WTC11 (cell line): ENCODE measurements around the gene SOX6. TPM values are rescaled to one million over a fixed set of nuclear protein-coding genes. Genes with fewer than 3 reads are reported as not detected.

ENCODE experiments used
- ATAC-seq: fragments of 200-7000 bp; cut with Tn5 transposase; 2 replicates; pipeline ENCODE4 v1.10.0; 2021; ENCODE audit warnings: mild to moderate bottlenecking, moderate library complexity
- CTCF ChIA-PET: fragments of 300-600 bp; sonication (Branson Sonifier 250); formaldehyde crosslinking; loops from one replicate; lab custom pipeline; 2021; ENCODE audit warnings: antibody characterized with exemption; lab: Charles Lee
- POLR2A ChIA-PET: fragments of 350-600 bp; sonication (Branson Sonifier 250); formaldehyde crosslinking; loops from one replicate; lab custom pipeline; 2021; ENCODE audit warnings: antibody characterized with exemption; lab: Charles Lee
- DNase-seq: peaks from one replicate; pipeline ENCODE4 v3.0.0; 2021; ENCODE audit warnings: low spot score
- H3K27ac Mint-ChIP-seq: 2 replicates; pipeline ENCODE4 v1.8.0; 2021; ENCODE audit warnings: mixed read lengths
- H3K27me3 Mint-ChIP-seq: 2 replicates; pipeline ENCODE4 v1.8.0; 2021; ENCODE audit warnings: low read depth, mild to moderate bottlenecking, moderate library complexity, mixed read lengths
- H3K36me3 Mint-ChIP-seq: 2 replicates; pipeline ENCODE4 v1.8.0; 2021; ENCODE audit warnings: mixed read lengths
- H3K4me1 Mint-ChIP-seq: 2 replicates; pipeline ENCODE4 v1.8.0; 2022; ENCODE audit warnings: mixed read lengths
- H3K4me3 Mint-ChIP-seq: 2 replicates; pipeline ENCODE4 v1.8.0; 2021; ENCODE audit warnings: mild to moderate bottlenecking, moderate library complexity, mixed read lengths
- H3K9me3 Mint-ChIP-seq: 2 replicates; pipeline ENCODE4 v1.8.0; 2021; ENCODE audit warnings: mixed read lengths
- ESRRA ChIP-seq: sonication (generic); formaldehyde crosslinking; IDR thresholded peaks from 2 replicates; pipeline ENCODE4 v1.8.1; 2022; ENCODE audit warnings: mild to moderate bottlenecking, missing genetic modification reagents, borderline replicate concordance
- IRF2 ChIP-seq: sonication (generic); formaldehyde crosslinking; IDR thresholded peaks from 2 replicates; pipeline ENCODE4 v1.8.0; 2022; ENCODE audit warnings: low read depth, missing genetic modification reagents, borderline replicate concordance
- KAT7 ChIP-seq: sonication (generic); formaldehyde crosslinking; IDR thresholded peaks from 2 replicates; pipeline ENCODE4 v1.8.1; 2023; ENCODE audit warnings: missing genetic modification reagents, mild to moderate bottlenecking, borderline replicate concordance
- NR3C1 ChIP-seq: sonication (generic); formaldehyde crosslinking; conservative IDR thresholded peaks from 2 replicates; pipeline ENCODE4 v1.8.1; 2023; ENCODE audit warnings: low read depth, mild to moderate bottlenecking, missing genetic modification reagents
- RORB ChIP-seq: fragments of 250-450 bp; sonication (Bioruptor Pico); IDR thresholded peaks from 2 replicates; pipeline ENCODE4 v1.9.0; 2021; ENCODE audit warnings: mild to moderate bottlenecking
- SMAD4 ChIP-seq: sonication (generic); formaldehyde crosslinking; IDR thresholded peaks from 2 replicates; pipeline ENCODE4 v1.8.0; 2022; ENCODE audit warnings: mild to moderate bottlenecking, missing genetic modification reagents
- SOX15 ChIP-seq: fragments of 250-450 bp; sonication (Bioruptor Pico); IDR thresholded peaks from 2 replicates; pipeline ENCODE4 v1.9.0; 2021; ENCODE audit warnings: mild to moderate bottlenecking
- TCF7 ChIP-seq: sonication (generic); formaldehyde crosslinking; IDR thresholded peaks from 2 replicates; pipeline ENCODE4 v1.8.0; 2022; ENCODE audit warnings: mild to moderate bottlenecking, low read depth, missing genetic modification reagents, moderate library complexity
- TP53 ChIP-seq: sonication (generic); formaldehyde crosslinking; IDR thresholded peaks from 2 replicates; pipeline ENCODE4 v1.8.1; 2023; ENCODE audit warnings: mild to moderate bottlenecking, missing genetic modification reagents
- ZNF232 ChIP-seq: sonication (generic); formaldehyde crosslinking; IDR thresholded peaks from 2 replicates; pipeline ENCODE4 v1.8.0; 2022; ENCODE audit warnings: mild to moderate bottlenecking, missing genetic modification reagents
- ZNF263 ChIP-seq: sonication (generic); formaldehyde crosslinking; IDR thresholded peaks from 2 replicates; pipeline ENCODE4 v1.8.1; 2022; ENCODE audit warnings: low read depth, mild to moderate bottlenecking, moderate library complexity, missing genetic modification reagents
- ZNF396 ChIP-seq: fragments of 250-450 bp; sonication (Bioruptor Pico); IDR thresholded peaks from 2 replicates; pipeline ENCODE4 v1.8.0; 2021; ENCODE audit warnings: mild to moderate bottlenecking, moderate library complexity, borderline replicate concordance
- ZNF671 ChIP-seq: fragments of 250-450 bp; sonication (Bioruptor Pico); IDR thresholded peaks from 2 replicates; pipeline ENCODE4 v1.8.0; 2021; ENCODE audit warnings: mild to moderate bottlenecking
- total RNA-seq: library from RNA; stranded (reverse); gene quantifications from 3 replicates; pipeline ENCODE4 v1.2.3, GENCODE V29; 2021
- TF ChIP-seq, protein P1 (sequence below): sonication (generic); formaldehyde crosslinking; IDR thresholded peaks from 2 replicates; pipeline ENCODE4 v1.8.1; 2023; ENCODE audit warnings: mild to moderate bottlenecking, missing genetic modification reagents, borderline replicate concordance
- TF ChIP-seq, protein P2 (sequence below): fragments of 250-450 bp; sonication (Bioruptor Pico); IDR thresholded peaks from 2 replicates; pipeline ENCODE4 v1.9.0; 2021; ENCODE audit warnings: mild to moderate bottlenecking
- TF ChIP-seq, protein P3 (sequence below): sonication (generic); formaldehyde crosslinking; IDR thresholded peaks from 2 replicates; pipeline ENCODE4 v1.8.1; 2022; ENCODE audit warnings: mild to moderate bottlenecking, moderate library complexity, missing genetic modification reagents
- TF ChIP-seq, protein P4 (sequence below): sonication (generic); formaldehyde crosslinking; IDR thresholded peaks from 2 replicates; pipeline ENCODE4 v1.8.1; 2023; ENCODE audit warnings: mild to moderate bottlenecking, missing genetic modification reagents
- TF ChIP-seq, protein P5 (sequence below): sonication (generic); formaldehyde crosslinking; IDR thresholded peaks from 2 replicates; pipeline ENCODE4 v1.8.0; 2022; ENCODE audit warnings: mild to moderate bottlenecking, missing genetic modification reagents
- TF ChIP-seq, protein P6 (sequence below): sonication (generic); formaldehyde crosslinking; IDR thresholded peaks from 2 replicates; pipeline ENCODE4 v1.8.1; 2022; ENCODE audit warnings: mild to moderate bottlenecking, missing genetic modification reagents, moderate library complexity, borderline replicate concordance
- TF ChIP-seq, protein P7 (sequence below): sonication (generic); formaldehyde crosslinking; IDR thresholded peaks from 2 replicates; pipeline ENCODE4 v1.8.1; 2022; ENCODE audit warnings: low read depth, mild to moderate bottlenecking, moderate library complexity, missing genetic modification reagents, borderline replicate concordance
- TF ChIP-seq, protein P8 (sequence below): fragments of 250-450 bp; sonication (Bioruptor Pico); IDR thresholded peaks from 2 replicates; pipeline ENCODE4 v1.8.0; 2021; ENCODE audit warnings: mild to moderate bottlenecking

The SOX6 gene
- total RNA-seq, 1 experiment from 2014 or later = 0.13 TPM

DNA sequence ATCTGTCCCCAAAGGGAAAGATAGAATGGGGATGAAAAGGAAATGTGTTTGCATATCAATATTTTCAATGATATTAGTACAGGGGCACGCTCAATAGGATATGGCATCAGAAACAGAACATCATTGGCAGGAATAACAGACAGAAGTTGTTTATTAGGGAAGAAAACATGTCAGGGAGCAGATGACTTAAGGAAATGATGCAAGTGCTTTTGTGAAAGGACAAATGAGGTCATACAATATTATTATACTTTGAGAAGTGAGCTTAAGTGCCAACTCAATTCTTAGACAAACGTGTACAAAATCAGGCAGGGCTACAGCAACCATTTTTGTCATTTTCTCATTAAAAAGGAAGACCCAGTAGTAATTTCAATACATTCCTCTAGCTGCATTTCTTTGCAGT is 388.4 kb downstream of the SOX6 start (continued):
- TF ChIP-seq ZNF396 (CRISPR knock-in tag) (no peak), ZNF671 (CRISPR knock-in tag) (no peak), ESRRA (no peak), KAT7 (no peak), SOX15 (no peak)
- TF ChIP-seq, protein P1, sequence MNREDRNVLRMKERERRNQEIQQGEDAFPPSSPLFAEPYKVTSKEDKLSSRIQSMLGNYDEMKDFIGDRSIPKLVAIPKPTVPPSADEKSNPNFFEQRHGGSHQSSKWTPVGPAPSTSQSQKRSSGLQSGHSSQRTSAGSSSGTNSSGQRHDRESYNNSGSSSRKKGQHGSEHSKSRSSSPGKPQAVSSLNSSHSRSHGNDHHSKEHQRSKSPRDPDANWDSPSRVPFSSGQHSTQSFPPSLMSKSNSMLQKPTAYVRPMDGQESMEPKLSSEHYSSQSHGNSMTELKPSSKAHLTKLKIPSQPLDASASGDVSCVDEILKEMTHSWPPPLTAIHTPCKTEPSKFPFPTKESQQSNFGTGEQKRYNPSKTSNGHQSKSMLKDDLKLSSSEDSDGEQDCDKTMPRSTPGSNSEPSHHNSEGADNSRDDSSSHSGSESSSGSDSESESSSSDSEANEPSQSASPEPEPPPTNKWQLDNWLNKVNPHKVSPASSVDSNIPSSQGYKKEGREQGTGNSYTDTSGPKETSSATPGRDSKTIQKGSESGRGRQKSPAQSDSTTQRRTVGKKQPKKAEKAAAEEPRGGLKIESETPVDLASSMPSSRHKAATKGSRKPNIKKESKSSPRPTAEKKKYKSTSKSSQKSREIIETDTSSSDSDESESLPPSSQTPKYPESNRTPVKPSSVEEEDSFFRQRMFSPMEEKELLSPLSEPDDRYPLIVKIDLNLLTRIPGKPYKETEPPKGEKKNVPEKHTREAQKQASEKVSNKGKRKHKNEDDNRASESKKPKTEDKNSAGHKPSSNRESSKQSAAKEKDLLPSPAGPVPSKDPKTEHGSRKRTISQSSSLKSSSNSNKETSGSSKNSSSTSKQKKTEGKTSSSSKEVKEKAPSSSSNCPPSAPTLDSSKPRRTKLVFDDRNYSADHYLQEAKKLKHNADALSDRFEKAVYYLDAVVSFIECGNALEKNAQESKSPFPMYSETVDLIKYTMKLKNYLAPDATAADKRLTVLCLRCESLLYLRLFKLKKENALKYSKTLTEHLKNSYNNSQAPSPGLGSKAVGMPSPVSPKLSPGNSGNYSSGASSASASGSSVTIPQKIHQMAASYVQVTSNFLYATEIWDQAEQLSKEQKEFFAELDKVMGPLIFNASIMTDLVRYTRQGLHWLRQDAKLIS (CRISPR knock-in tag) = no peak
- TF ChIP-seq, protein P2, sequence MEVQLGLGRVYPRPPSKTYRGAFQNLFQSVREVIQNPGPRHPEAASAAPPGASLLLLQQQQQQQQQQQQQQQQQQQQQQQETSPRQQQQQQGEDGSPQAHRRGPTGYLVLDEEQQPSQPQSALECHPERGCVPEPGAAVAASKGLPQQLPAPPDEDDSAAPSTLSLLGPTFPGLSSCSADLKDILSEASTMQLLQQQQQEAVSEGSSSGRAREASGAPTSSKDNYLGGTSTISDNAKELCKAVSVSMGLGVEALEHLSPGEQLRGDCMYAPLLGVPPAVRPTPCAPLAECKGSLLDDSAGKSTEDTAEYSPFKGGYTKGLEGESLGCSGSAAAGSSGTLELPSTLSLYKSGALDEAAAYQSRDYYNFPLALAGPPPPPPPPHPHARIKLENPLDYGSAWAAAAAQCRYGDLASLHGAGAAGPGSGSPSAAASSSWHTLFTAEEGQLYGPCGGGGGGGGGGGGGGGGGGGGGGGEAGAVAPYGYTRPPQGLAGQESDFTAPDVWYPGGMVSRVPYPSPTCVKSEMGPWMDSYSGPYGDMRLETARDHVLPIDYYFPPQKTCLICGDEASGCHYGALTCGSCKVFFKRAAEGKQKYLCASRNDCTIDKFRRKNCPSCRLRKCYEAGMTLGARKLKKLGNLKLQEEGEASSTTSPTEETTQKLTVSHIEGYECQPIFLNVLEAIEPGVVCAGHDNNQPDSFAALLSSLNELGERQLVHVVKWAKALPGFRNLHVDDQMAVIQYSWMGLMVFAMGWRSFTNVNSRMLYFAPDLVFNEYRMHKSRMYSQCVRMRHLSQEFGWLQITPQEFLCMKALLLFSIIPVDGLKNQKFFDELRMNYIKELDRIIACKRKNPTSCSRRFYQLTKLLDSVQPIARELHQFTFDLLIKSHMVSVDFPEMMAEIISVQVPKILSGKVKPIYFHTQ = no peak

DNA sequence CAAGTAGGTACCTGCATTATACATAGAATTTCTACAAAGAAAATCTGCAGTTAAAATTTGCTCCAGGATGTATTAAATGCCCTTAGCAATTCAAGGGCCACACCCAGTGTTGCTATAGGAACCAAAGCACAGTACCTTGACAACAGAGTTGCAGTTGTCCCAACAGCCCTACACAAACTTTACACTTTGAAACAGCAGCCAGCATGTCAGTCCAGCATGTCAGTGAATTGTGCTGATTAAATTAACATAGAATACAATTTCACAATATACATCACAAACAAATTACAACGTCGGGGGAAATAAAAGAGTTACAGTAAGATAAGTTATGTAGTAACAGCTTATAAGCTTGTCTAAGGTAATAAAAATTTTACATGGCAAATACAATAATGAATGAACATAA is 389.2 kb downstream of the SOX6 start:
- CTCF ChIA-PET = interaction anchor here (1.3 kb wide), 1 partner anchor 26 kb away, joined by 4 read pairs; no protein-coding TSS in a partner anchor
- ATAC-seq = no peak
- no peak for DNase-seq
- peaks cover 14% of the 10 kb centered on the region for H3K4me1 Mint-ChIP-seq
- no peaks in the 10 kb centered on the region for H3K27me3 Mint-ChIP-seq
- no peak overlapping the region for H3K27ac Mint-ChIP-seq
- POLR2A ChIA-PET = interaction anchor here (0.7 kb wide), 1 partner anchor 998 kb away, joined by 4 read pairs; no protein-coding TSS in a partner anchor
- no peaks in the 10 kb centered on the region for H3K36me3 Mint-ChIP-seq
- no peak overlapping the region for H3K4me3 Mint-ChIP-seq
- H3K9me3 Mint-ChIP-seq = no peaks in the 10 kb centered on the region
- TF ChIP-seq, protein P3, sequence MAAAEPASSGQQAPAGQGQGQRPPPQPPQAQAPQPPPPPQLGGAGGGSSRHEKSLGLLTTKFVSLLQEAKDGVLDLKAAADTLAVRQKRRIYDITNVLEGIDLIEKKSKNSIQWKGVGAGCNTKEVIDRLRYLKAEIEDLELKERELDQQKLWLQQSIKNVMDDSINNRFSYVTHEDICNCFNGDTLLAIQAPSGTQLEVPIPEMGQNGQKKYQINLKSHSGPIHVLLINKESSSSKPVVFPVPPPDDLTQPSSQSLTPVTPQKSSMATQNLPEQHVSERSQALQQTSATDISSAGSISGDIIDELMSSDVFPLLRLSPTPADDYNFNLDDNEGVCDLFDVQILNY (CRISPR knock-in tag) = no peak
- TF ChIP-seq SOX15 (no peak), RORB (CRISPR knock-in tag) (no peak), ZNF396 (CRISPR knock-in tag) (no peak), TCF7 (no peak), SMAD4 (CRISPR knock-in tag) (no peak), TP53 (CRISPR knock-in tag) (no peak), NR3C1 (CRISPR knock-in tag) (no peak), IRF2 (no peak), ZNF232 (CRISPR knock-in tag) (no peak), ZNF263 (CRISPR knock-in tag) (no peak)
- TF ChIP-seq, protein P4, sequence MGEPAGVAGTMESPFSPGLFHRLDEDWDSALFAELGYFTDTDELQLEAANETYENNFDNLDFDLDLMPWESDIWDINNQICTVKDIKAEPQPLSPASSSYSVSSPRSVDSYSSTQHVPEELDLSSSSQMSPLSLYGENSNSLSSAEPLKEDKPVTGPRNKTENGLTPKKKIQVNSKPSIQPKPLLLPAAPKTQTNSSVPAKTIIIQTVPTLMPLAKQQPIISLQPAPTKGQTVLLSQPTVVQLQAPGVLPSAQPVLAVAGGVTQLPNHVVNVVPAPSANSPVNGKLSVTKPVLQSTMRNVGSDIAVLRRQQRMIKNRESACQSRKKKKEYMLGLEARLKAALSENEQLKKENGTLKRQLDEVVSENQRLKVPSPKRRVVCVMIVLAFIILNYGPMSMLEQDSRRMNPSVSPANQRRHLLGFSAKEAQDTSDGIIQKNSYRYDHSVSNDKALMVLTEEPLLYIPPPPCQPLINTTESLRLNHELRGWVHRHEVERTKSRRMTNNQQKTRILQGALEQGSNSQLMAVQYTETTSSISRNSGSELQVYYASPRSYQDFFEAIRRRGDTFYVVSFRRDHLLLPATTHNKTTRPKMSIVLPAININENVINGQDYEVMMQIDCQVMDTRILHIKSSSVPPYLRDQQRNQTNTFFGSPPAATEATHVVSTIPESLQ = no peak
- TF ChIP-seq, protein P5, sequence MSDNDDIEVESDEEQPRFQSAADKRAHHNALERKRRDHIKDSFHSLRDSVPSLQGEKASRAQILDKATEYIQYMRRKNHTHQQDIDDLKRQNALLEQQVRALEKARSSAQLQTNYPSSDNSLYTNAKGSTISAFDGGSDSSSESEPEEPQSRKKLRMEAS = no peak
- TF ChIP-seq, protein P6, sequence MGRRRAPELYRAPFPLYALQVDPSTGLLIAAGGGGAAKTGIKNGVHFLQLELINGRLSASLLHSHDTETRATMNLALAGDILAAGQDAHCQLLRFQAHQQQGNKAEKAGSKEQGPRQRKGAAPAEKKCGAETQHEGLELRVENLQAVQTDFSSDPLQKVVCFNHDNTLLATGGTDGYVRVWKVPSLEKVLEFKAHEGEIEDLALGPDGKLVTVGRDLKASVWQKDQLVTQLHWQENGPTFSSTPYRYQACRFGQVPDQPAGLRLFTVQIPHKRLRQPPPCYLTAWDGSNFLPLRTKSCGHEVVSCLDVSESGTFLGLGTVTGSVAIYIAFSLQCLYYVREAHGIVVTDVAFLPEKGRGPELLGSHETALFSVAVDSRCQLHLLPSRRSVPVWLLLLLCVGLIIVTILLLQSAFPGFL (CRISPR knock-in tag) = no peak
- TF ChIP-seq, protein P7, sequence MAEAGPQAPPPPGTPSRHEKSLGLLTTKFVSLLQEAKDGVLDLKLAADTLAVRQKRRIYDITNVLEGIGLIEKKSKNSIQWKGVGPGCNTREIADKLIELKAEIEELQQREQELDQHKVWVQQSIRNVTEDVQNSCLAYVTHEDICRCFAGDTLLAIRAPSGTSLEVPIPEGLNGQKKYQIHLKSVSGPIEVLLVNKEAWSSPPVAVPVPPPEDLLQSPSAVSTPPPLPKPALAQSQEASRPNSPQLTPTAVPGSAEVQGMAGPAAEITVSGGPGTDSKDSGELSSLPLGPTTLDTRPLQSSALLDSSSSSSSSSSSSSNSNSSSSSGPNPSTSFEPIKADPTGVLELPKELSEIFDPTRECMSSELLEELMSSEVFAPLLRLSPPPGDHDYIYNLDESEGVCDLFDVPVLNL (CRISPR knock-in tag) = no peak
- TF ChIP-seq, protein P8, sequence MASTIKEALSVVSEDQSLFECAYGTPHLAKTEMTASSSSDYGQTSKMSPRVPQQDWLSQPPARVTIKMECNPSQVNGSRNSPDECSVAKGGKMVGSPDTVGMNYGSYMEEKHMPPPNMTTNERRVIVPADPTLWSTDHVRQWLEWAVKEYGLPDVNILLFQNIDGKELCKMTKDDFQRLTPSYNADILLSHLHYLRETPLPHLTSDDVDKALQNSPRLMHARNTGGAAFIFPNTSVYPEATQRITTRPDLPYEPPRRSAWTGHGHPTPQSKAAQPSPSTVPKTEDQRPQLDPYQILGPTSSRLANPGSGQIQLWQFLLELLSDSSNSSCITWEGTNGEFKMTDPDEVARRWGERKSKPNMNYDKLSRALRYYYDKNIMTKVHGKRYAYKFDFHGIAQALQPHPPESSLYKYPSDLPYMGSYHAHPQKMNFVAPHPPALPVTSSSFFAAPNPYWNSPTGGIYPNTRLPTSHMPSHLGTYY (CRISPR knock-in tag) = no peak
